HG02610 (cell line): ENCODE results near the gene ORAI3.
"Not testable (repeated sequence)": the region's sequence is repeated elsewhere in the genome, so short reads cannot be mapped to it uniquely, and the experiment has no call there.

ENCODE experiments used
- ATAC-seq: cut with Tn5 transposase; IDR thresholded peaks from one replicate; pipeline ENCODE4 v1.9.1; 2021; ENCODE audit warnings: mild to moderate bottlenecking, moderate library complexity; ENCODE audit not compliant: unreplicated experiment

The ORAI3 gene

DNA sequence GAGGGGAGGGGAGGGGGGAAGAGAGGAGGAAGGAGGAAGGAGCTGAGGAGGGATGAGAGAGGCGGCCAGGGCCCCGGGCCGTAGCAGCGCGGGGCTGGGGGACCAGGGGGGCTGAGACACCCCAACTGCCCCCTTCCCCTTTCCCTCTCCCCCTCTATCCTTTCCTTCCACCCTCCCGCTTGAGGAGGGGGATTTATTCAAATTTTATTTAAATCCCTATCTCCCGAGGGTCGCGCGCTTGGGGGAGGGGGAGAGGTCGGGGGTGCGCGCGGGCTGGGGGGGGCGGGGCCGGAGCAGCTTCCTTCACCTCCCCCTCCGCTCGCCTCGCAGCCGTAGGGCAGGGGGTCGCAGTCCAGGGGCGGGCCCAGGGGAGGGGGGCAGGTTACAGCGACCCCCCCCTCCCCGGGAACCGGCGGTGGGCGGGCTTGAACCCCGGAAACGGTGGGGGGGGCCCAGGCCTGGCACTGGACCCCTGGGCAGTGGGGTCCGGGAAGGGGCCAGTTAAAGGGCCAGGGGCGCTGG, 25.3 kb upstream of the ORAI3 start, which contains the start of gene FBXL19:
FBXL19 (plus strand) TSS at position 19 of the 522 bp plus-strand sequence. CDS start 2,183 bp downstream, outside the sequence.
- ATAC-seq: no peak

DNA sequence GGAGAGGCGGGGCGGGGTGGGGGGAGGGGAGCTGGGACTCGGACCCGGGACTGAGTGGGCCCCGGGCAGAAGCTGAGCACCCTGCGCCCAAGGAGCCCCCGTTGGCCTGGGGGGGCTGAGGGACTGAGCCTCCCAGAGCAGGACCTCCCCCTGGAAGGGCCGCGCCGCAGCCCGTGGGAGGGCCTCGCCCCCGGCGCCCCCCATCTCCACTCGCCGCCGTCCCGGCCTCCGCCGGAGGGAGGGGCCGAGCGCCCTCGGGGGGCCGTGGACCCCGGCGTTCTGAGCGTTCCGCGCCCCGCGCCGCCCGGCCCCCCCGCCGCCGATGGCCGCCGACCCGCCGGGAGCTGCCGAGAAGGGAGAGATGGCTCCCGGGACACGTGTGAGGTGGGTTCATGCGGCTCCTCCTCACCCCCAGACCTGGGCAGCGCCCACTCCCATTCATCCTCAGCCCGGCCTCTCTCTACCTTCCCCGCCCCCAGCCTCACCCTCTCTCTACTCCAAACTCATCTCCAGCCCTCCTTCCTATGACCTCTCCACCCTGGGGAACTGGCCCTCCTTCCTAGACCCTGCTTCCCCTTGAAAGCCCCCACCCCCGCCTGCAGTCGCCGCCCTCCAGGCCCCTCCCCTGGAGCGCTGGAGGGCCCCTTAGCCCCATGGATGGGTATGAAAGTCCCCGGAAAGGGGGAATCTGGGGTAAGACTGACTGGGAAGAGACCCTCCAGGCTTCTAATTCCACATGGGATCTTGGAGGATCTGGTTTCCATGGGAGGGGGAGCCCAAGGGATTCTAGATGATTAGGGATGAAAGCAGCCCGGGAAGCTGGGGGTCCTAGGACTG, 24.6 kb upstream of the ORAI3 start:
- ATAC-seq: no peak

DNA sequence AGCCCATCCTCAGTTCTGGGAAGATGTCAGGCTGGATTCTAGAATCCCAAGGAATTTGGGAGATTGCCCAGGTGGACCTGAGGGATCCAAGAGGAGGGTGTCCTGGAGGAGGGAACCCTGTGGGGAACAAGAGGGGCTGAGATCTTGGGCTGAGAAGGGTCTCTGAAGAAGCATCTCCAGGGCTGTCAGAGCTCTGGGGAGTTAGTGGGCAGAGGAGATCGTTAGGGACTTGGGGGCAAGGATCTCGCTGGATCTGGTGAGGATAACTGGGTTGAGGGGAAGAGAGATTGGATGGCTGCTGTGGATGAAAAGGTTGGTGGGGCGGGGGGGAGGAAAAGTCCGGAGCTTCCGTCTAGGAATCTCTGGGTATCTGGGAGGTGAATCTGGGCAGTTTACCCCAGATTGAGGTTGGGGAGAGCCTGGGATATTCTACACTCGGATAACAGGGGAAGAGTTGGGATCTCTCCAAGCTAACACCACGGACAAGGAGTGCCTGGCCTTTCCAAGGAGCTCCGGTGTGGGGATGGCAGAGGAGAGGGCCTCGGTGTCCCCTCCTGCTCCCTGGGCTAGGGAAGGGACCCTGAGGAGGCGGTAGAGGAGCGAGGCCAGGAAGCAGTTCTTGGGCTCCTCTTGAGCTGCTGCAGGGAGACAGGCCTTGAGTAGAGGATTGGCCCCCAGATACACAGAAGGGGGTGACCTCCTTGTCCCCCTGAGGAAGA, 23.8 kb upstream of the ORAI3 start:
- ATAC-seq: no peak

DNA sequence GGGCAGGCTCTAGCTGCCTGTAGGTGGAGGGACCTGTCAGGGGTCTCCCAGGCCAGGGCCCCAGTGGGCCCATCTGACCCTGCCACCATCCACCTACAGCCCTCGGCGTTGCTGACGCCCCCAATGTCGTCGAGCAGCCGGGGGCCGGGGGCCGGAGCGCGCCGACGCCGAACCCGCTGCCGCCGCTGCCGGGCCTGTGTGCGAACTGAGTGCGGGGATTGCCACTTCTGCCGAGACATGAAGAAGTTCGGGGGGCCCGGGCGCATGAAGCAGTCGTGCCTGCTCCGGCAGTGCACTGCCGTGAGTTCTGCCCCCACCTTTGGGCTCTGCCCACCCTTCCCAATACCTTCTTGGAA, 23.3 kb upstream of the ORAI3 start:
- ATAC-seq: no peak

DNA sequence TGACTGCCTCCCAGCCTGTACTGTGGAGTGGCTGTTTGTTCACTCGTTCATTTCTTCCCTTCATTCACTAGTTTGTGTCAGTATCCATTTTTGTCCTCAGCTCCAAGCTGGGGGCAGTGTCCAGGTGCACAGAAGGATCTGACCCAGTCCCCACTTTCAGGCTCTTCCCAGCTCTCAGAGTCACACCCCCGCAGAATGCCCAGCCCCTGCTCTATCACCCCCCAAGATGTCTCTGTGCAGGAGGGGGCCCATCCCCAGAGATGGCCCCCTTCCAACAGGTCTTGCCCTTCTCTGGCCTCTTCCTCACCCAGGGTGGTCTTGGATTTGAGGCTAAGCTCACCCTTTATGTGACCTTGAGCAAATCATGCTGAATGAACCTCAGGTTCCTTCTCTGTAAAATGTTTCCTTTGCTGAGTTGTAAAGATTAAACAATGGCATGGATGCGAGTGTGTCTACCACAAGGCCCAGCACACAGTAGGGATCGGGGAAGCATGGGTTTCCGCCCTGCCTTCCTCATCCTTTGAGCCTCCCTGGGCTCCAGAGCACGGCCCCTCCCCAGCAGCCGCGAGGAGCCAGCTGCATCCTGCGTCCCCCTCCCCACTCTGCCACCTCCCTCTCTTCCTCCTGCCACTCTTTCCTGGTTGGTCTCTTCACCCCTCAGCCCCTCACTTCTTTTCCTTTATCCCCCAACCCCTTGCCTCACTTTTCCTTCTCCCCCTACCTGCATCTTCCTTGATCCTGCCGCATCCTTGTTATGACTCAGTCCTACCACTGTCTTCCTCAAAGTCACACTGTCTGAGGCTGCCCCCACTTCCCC, 22.7 kb upstream of the ORAI3 start:
- ATAC-seq: no peak

DNA sequence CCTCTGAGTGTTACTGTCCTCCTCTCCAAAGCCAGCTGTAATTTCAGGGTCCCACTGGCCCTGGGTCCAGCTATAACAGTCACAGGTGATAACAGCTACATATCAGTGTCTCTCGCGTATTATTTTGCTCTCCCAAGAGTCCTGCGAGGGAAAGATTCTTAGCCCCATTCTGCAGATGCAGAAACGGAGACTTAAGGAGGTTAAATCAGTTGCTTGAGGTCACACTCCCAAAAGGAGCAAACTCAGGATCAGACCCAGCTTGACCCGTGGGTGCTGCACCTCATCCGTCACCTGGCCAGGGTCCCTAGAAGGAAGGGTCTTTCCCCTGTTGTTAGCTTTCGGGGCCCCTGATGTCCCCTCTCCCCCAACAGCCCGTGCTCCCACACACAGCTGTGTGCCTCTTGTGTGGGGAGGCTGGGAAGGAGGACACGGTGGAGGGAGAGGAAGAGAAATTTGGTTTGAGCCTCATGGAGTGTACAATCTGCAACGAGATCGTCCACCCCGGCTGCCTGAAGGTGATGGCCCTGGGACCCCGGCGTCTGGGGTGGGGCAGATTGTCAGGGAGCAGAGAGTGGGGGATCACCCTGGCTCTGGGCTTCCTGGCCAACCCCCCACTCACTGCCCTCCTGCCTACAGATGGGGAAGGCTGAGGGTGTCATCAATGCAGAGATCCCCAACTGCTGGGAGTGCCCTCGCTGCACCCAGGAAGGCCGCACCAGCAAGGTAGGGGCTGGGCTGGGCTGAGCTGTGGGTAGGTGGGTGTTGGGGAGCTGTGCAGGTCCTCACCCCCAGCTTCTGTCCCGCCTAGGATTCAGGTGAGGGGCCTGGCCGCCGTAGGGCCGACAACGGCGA, 21.7 kb upstream of the ORAI3 start:
- ATAC-seq: no peak

DNA sequence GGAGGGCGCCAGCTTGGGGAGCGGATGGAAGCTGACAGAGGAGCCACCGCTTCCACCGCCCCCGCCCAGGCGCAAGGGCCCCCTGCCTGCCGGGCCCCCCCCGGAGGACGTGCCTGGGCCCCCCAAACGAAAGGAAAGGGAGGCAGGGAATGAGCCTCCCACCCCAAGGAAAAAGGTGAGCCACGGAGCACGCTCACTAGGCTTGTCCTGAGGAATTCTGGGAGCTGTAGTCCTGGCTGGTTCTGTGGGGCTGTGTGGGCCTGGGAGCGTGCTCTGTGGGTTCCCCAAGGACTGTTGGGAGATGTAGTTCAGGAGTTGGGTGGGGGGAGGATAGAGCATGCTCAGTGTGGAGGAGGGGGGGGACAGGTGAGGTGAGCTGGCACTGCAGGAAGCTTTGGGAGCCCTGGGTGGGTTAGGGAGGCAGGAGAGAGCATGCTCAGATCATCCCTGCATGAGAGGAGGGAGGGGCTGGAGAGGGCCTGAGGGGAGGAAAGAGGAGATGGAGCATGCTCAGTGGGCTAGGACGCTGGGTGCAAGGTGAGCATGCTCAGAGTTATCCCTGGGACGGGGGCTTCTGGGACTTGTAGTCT, 21.0 kb upstream of the ORAI3 start:
- ATAC-seq: no peak

DNA sequence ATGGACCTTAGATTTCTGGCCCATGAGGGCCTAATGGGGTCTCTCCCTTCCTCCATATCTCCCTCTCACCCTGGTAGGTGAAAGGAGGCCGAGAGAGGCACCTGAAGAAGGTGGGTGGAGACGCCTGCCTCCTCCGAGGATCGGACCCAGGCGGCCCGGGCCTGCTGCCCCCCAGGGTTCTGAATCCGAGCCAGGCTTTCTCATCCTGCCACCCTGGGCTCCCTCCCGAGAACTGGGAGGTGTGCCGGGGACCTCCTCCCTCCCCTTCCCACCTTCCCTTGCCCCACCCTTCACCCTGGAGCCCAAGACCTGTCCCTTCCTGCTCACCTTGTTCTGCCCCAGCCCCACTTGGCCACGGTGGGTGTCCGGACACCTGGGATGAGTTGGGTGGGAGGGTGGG, 20.5 kb upstream of the ORAI3 start:
- ATAC-seq: no peak

DNA sequence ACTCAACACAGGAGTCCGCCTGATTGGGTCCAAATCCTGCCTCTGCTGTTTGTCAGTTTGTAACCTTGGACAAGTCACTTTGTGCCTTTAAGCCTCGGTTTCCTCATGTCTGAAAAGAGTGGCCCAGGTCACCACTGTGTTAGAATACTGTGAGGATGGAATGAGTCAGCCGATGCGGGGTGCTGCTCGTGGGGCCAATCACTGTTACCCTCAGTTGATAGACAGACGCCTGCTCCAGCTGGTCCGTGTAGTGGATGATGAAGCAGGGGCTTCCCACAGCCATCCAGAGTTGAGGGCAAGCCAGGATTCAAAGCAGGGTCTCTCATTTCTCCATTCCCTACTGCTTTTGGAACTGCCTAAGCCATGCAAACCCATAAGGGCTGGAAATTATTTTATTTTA, 19.7 kb upstream of the ORAI3 start:
- ATAC-seq: no peak

DNA sequence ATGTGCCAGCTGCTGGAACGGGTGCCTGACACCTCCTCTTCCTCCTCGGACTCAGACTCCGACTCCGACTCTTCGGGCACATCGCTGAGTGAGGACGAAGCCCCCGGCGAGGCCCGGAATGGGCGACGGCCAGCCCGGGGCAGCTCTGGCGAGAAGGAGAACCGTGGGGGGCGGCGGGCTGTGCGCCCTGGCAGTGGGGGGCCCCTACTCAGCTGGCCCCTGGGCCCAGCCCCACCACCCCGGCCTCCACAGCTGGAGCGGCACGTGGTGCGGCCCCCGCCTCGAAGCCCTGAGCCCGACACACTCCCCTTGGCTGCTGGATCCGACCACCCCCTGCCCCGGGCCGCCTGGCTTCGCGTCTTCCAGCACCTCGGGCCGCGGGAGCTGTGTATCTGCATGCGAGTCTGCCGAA, 18.7 kb upstream of the ORAI3 start:
- ATAC-seq: no peak

DNA sequence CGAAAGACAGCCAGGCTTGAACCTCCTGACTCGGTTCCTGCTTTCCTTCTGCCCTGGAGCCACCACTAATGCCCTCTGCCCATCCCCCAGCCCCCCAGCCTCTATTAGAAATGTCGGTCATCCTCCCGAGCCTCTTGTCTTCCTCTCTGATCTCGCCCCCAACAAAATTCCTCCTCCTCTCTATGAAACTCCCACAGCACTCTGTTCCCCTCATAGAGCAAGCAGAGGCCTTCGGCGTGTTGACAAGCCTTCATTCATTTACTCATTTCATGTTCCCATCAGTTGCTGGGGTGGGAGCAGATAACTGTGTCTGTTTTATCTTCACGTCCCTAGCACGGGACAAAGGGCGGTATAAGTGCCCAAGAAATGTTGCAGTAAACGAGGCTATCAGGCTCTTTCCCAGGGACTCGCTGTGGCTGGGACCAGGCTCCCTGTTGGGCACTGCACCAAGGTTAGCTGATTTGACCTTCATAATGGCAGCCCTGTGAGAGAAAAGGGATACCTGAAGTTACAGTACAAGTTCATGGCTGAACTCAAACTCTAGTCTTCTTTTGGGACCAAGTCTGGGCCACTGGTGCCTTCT, 17.7 kb upstream of the ORAI3 start:
- no peak for ATAC-seq

DNA sequence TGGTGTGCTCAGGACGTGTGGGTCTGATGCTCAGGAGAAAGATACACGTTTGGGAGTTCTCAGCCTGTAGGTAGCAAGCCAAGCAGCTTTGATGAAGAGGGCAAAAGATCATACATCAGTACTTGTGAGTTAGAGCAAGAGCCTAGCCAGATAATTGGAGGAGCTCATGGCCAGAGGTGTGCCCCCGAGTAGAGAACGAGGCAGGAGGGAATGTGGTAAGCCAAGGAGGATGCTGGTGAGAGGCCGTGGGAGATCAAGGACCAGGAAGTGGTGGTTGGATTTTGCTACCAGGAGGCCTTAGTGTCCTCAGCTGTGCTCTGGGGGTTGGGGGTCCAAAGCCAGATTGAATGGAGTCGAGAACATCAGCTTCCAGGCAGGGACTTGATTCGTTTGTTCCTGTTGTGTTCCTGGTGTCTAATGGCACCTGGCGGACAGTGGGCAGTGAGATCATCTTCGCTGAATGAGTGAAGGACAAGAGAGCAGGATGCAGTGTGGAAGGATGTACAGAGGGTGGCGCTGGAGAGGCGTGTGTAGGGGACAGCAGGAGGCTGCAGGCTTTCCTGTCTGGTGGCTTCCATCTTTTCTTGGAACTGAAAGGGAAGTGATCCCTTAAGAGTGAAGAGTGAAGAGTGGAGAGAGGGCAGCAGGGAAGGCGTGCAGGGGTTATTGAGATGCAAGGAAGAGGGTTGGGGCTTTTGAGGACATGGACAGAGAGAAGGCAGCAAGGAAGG, 13.9 kb upstream of the ORAI3 start:
- ATAC-seq: no peak

DNA sequence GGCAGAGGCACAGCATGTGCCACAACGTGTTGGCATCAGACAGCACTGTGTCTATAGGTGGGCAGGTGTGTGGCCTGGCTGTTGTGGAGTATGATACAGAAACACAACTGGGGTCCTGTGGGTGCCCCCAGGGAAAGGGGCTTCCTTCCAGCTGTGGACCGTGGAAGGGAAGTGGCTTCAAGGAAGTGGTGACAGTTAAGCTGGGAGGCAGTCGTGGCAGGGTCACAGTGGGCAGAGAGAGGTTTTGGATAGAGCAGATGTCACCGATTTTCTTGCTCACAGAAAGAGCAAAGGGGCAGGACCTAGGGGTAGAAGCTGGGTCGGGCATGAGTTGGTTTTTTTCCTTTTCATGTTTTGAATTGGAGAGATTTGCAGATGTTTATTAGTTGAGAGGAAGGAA, 11.2 kb upstream of the ORAI3 start:
- ATAC-seq: no peak

DNA sequence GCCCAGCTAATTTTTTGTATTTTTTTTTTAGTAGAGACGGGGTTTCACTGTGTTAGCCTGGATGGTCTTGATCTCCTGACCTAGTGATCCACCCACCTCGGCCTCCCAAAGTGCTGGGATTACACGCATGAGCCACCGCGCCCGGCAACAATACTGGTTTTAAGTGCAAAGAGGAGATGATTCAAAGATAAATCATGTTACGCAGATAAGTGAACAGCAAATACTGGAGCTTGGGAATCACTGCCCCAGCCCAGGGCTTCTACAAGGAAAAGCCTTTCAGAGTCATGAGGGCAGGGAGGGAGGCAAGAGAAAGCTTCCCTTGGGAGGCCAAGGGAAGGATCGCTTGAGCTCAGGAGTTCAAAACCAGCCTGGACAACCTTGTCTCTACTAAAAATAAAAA, 9.3 kb upstream of the ORAI3 start:
- not testable (repeated sequence) for ATAC-seq

DNA sequence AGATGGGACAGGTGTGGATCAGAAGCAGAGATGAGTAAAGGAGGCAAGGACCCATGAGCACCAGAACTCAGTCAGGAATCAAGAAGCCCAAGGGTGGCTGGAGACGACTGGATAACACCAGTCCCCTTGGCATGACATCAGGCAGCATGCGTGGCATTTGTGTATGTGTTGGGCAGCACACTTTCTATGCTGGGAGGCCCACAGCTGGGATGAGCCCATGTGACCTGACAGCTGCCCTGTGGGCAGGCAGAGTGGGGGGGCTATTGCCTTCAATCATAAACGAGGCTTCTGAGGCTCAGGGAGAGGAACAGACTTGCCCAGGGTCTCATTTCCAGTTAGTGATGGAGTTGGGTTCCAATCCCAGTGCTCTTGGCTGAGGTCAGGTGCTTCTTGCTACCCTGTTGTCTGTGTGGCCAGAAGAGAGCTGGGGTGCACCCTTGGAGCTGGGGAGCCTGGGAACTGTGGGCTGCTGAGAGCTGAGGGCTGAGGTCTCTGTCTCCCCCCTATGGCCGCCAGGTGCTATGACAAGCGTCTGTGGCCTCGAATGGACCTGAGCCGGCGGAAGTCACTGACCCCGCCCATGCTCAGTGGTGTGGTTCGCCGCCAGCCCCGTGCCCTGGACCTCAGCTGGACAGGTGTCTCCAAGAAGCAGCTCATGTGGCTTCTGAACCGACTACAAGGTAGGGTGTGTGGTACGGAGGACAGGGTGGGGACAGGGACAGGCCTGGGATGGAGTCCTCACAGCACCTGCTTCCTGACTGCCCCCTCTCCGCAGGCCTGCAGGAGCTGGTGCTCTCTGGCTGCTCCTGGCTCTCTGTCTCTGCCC, 7.1 kb upstream of the ORAI3 start:
- ATAC-seq: peak; percentile 73

DNA sequence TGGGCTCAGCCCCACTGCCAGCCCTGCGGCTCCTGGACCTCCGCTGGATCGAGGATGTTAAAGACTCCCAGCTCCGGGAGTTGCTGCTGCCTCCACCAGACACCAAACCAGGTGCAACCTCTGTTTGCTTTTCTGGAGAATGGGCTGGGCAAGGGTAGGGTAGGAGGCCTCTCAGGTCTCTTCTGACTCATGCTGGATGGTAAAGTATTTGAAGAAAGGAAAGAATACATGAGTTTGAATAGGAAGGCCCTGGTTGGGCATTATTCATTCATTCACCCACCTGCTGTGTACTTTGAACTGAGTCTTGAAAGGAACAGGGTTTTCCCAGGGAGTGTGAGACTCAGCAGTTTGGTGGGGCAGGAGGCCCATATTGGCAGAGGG, 6.5 kb upstream of the ORAI3 start:
- ATAC-seq: no peak

DNA sequence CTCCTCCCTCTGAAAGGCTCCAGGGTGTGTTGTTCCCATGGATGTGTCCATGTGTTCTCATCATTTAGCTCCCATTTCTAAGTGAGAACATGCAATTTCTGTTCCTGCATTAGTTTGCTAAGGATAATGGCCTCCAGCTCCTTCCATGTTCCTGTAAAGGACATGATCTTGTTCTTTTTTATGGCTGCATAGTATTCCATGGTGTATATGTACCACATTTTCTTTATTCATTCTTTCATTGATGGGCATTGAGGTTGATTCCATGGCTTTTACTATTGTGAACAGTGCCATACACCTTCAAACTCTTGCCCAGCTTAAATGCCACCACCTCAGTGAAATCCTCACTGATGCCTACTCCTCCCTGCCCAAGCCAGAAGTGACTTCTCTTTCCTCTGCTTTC, 4.5 kb upstream of the ORAI3 start:
- ATAC-seq: no peak
